ENCODE data around the gene P2RX1.
"Not testable (repeated sequence)": the region's sequence is repeated elsewhere in the genome, so short reads cannot be mapped to it uniquely, and the experiment has no call there.

The P2RX1 gene

DNA sequence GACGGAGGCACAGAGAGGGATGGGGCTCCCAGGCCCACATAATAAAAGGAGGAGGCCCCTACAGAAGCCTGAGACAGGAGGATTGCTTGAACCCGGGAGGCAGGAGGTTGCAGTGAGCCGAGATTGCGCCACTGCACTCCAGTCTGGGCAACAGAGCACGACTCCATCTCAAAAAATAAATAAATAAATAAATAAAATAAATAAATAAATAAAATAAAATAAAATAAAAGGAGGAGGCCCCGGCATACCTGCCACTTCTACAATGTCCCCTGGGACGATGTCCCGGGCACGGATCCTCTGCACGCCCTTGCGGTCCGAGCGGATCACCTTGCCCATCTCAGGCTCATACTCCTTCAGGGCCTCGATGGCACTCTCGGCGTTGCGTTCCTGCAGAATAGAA is 34.7 kb upstream of the P2RX1 start:
- DNase-seq: no peak

DNA sequence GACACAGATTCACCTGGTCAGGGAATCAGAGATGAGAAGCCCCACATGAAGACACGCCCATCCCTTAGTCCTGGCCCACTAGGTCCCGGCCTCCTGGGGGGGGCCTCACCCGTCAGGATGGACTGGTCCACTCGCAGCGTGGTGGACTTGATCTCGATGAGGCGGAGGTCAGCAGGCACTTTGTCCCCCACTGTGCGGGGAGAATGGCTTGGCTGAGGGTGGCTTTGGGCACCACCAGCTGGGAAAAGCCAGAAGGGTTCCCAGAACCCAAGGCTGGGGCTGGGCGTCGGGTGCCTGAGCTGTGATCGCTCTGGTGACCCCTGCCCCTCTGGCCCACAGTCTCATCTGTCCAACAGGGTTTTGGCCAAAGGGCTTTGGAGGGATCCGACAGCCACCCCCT is 34.3 kb upstream of the P2RX1 start:
- DNase-seq: no peak

DNA sequence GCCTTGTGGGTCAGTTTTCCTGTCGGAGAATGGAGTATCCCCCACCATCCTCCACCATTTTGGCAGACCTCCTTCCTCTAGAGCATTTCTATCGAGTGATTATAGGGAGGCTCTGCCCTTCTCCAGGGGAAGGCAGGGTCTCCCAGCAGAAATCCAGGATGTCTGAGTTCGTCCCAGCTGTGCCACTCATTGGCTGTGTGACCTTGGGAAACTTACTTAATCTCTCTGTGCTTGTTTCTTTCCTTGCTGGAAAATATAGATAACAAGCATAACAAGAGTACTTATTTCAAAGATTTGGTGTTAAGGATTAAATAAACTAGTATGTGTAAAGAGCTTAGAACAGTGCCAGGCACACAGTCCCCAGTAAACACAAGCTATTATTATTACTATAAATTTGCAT is 33.2 kb upstream of the P2RX1 start:
- DNase-seq: no peak

DNA sequence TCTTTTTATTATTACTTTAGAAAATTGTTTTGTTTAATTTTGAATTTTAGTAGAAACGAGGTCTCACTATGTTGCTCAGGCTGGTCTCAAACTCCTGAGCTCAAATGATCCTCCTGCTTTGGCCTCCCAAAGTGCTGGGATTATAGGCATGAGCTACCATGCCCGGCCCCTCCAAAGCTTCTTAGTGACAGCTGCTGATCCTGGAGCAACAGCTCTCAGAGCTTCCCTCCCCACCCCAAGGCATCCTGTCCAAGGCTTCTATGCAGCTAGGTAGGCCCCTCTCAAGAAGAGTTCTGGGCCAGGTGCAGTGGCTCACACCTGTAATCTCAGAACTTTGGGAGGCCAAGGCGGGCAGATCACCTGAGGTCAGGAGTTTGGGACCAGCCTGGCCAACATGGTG is 32.3 kb upstream of the P2RX1 start:
- not testable (repeated sequence) for DNase-seq

DNA sequence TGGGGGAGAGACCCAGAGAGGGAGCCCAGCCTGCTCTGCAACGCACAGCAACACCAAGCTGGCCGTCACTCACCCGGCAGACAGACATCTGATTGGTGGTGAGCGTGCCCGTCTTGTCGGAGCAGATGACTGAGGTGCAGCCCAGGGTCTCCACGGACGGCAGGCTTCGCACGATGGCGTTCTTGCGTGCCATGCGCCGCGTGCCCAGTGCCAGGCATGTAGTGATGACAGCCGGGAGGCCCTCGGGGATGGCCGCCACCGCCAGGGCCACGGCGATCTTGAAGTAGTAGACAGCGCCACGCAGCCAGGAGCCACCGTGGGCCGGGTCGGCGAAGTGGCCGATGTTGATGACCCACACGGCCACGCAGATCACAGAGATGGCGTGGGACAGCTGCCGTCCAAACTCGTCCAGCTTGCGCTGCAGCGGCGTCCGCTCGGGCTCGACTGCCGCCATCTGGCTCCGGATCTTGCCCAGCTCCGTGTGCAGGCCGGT is 31.1 kb upstream of the P2RX1 start:
- DNase-seq: no peak

DNA sequence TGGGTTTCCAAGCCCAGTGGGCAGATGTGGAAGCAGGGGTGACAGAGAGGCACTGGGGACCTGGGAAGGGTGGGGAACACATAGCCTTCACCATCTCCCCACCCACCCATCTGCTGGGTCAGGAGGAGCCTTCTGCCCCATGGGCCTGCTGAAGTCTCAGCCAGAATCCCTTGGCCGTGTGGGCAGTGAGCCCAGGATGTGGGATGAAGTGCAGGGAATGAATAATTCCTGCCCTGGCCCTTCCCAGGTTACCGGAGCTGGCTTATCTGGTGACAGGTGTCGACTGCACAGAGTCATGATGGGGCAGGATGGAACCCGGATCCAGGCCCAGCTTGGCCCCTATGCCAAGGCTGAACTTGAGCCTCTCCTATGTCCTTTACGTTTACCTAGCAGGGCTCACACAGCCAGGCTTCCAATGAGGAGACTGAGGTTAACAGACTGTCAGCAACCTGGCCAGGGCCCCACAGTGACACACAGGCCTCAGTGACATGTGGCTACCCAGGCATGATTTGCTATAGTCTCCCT is 30.5 kb upstream of the P2RX1 start:
- no peak for DNase-seq

DNA sequence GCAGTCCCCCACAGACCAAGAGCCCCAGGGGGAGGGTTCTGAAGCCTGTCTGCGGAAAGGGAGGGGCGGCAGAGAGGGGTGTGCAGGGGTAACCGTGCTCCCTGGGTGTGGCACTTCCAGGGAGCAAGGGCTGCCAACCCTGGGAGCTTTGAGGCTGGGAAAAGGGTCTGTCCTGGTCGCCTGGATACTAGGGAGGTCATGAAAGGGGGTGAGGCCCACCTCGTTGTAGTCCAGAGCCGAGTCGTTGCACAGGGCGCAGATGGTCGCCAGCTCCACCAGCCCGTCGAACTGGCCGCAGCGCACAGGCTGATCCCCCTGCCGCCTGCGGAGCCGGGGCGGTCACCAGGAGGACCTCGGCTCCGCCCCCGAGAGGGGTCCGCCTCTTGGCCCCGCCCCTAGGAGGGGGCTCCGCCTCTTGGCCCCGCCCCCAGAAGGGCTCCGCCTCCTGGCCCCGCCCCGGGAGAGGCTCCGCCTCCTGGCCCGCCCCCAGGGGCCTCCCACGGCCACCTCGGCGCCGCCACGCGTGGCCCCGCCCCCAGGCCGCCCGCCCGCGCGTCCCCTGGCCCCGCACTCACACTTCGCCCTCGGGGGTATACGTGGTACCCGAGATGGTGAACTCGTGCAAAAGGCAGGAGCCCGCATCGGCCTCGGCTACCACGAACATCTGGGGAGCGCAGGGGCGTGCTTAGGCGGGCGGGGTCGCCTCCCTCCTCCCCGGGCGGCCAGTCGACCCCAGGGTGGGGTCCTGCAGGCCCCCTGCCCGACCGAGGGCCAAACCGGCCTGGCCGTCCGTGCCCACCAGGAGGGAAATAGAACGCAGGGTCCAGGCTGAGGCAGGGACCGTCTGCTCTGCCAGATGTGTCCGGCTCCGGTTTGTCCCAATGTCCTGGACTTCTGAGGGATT is 28.5 kb upstream of the P2RX1 start:
- DNase-seq: peak; percentile 29 to 32

DNA sequence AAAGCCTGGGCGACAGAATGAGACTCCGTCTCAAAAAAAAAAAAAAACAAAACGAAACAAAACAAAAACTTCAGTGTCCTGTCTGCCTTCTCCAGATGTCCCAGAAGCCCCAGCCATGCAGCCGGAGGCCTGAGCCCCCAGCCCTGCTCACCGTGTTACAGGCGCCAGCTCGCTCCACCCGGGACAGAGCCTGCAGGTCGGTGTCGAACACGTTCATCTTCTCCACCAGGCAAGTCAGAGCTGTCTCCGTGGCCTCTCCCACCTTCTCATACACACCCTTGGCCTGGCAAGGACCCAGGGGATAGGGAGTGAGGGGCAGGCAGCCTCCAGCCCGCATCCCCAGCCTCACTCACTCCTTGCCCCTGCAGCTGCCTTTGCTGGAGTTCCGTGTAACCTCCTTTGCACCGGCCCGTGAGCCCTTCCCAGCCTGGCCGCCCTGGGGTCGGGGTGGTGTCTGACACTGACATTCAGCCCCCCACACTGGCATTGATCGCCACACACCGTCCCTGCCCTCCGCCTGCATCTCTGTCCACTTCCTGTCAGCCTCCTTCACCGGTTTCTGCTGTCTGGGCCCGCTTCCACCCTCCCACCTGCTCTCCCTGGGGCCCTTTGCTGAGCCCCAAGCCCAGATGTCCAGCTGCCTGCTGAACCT is 27.1 kb upstream of the P2RX1 start:
- DNase-seq: no peak

DNA sequence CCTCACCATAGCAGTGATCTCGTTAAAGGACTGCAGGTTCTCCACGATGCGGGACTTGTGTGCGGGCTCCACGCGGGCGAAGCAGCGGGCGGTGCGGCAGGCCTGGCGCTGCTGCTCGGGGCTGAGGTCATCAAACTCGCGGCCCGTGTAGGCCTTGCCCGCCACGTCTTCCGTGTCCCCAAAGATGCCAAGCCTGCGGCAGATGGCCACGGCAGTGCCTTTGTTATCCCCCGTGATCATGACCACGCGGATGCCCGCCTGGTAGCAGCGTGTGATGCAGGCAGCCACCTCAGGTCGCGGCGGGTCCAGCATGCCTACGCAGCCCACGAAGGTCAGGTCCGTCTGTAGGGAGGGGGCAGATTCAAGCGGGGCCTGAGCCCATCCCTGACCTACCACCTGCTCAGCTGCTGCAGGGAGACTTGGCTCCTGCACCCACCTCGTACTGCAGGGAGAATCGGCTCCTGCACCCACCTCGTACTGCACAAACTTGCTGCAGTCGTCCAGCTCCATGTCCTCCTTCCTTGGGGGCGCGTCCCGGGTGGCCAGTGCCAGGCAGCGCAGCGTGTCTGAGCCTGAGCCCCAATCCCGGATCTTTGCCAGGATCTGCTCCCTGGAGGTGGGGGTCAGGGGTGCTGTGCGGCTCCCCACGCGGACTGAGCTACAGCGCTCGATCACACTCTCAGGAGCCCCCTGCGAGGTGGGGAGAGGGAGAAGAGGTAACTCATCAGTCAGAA is 24.9 kb upstream of the P2RX1 start:
- DNase-seq: no peak

DNA sequence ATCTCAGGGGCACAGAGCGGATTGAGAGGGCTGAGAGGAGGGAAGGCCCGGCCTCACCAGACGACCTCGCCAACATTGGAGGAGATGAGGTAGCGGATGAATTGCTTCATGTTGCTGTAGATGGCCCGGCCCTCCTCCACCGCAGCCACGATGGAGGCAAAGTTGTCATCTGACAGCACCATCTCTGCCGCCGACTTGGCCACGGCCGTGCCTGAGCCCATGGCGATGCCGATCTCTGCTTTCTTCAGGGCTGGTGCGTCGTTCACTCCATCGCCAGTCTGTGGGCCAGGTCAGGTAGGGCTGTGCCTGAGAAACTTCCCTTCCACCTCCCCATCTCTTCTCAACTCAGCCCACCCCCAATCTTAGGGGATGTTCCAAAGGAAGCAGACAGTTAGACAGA is 21.1 kb upstream of the P2RX1 start:
- DNase-seq: no peak

DNA sequence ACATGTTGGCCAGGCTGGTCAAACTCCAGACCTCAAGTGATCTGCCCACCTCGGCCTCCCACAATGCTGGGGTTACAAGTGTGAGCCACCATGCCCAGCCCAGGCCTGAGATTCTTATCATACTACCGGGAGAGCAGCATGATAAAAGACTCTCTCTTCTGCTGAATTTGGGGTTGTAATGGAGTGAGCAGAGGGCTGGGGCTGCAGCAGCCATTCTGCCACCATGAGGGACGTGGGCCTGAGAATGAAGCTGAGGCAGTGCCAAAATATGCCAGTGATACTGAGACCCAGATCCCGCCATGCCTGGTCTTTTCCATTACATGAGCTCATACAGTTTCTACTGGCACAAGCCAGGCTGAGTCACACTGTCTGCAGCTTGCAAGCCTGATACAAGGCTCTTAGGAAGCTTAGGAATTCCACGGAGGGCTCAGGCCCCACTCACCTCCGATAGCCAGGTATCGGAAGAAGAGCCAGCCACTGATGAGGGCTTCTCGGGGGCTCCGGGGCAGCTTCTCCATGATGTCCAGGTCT is 19.6 kb upstream of the P2RX1 start:
- DNase-seq: no peak

DNA sequence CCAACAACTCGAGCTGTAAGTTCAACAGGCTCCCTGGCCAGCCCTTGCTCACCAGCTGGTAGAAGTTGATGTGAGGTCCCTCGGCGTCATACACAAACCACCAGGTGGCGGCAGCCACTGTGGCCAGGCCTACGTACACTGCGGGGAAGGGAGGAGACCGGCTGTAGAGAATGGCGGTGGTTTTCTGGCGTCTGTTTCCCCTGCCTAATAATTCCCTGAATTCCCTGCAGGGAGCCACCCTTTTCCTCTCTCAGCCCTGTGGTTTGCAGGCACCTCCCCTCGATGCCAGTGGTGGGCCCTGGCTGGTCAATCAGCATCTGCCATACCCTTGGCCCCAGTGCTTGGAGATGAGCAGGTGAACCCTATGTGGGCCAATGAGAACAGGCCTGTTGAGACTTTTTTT is 18.9 kb upstream of the P2RX1 start:
- peak in 1 of 2 experiments; percentile 34 for DNase-seq

DNA sequence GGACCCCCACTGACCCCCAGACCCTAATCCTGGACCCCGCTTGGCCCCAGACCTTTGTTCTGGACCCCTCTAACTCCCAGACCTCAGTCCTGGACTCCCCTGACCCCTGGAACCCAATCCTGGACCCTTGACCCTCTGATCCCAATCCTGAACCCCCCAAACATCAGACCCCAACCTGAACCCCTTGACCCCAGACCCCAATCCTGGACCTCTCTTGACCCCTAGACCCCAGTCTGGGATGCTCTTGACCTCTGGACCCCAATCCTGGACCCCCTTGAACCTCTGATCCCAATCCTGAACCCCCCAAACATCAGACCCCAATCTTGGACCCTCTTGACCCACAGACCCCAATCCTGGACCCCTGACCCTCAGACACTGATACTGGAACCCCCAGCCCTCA is 13.5 kb upstream of the P2RX1 start:
- no peak for DNase-seq

DNA sequence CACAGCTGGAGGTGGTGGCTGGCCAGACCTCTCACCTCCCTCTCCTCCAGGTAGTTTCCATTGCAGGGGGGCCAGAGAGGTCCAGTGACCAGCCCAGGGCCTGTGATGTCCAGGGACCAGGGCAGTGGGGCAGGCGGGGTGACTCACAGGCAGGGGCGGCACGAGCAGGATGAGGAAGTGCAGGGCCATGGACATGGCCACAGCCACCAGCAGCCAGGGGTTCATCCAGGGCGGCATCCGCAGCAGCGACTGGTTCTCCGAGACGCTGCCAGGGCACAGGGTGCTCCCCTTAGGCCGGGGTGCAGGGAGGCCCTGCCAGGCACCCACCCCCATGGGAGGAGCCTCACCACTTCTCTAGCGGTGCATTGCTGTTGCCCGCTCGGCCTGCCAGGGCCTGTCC is 12.9 kb upstream of the P2RX1 start:
- no peak for DNase-seq

DNA sequence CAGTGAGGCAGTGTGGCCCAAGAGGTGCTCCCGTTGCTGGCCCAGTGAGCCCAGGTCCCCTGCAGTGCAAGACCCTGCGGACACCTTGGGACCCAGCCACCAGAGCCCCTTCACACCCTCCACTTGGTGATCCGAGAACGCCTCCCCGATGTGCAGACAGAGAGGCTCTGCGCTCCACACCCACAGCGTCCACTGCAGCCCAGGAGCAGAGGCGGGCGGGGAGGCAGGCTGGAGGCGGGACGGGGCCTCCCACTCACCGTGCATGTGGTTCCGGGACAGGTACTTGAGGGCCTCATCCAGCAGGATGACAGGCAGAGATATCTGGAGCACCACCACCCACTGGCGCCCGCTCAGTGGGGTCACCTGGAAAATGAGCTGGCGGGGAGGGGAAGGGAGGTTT is 12.1 kb upstream of the P2RX1 start:
- DNase-seq: no peak

DNA sequence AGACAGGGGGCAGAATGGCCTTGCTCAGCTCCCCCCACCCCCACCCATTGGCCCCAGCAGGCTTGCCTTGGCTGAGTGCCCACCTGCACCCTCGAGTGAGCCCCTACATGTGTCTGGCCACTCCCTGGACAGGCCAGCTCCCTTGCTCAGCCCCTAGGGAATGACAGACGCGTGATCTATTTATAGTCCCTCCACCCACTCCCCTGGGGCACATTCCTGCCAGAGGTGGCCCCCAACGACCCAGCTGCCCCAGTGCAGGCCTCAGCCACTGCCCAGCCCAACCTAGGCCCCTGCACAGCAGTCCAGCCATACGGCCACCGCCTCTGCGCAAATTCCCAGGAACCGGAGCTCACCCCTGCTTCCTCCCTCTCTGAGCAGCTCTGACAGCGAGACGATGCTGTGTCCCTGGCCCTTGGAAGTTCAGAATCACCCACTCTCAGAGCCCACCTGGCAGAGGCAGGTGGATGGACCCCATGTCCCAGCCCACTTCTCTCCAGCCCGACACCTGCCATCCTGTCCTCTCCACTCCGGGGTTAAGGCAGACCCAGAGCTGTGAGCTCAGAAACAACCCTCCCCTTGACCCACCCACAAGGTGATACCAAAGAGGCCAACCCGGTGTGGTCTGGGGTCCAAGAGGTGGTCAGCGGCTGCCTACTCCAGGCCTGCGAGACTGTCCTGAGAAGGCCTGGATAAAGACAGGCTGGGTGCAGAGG is 11.5 kb upstream of the P2RX1 start:
- DNase-seq: no peak

DNA sequence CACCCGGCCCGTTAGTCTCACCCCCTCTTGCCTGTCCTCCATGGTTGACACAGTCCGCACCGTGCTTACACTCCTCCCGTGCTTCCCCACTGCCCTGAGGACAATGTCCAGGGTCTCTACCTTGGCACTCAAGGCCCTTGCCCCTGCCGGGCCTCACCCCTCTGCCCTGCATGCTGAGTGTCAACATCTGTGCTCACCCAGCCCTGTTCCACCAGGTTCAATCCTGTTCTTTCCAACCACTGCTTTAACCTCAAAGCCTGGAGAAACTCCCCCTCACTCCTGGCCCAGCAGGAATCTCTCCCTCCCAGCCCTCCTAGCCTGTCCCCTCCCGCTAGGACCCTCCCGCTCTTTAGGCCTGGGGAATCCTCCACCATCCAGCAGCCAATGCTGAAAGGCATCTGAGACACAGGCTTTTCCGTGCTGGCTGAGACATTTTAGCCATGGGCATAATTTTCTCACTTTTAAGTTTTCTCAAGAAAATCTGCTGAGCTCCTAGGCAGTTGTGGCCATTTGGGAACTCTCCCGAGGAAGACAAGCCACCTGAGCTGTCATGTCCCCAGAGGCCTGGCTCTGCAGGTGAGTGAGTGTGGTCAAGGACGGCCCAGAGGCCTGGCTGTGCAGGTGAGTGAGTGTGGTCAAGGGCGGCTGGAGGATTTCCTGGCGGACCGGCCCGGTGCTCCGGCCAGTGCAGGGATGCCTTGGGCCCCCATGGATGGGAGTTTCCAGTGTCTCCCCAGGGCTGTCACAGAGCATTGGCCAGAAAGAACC is 10.8 kb upstream of the P2RX1 start:
- DNase-seq: no peak

DNA sequence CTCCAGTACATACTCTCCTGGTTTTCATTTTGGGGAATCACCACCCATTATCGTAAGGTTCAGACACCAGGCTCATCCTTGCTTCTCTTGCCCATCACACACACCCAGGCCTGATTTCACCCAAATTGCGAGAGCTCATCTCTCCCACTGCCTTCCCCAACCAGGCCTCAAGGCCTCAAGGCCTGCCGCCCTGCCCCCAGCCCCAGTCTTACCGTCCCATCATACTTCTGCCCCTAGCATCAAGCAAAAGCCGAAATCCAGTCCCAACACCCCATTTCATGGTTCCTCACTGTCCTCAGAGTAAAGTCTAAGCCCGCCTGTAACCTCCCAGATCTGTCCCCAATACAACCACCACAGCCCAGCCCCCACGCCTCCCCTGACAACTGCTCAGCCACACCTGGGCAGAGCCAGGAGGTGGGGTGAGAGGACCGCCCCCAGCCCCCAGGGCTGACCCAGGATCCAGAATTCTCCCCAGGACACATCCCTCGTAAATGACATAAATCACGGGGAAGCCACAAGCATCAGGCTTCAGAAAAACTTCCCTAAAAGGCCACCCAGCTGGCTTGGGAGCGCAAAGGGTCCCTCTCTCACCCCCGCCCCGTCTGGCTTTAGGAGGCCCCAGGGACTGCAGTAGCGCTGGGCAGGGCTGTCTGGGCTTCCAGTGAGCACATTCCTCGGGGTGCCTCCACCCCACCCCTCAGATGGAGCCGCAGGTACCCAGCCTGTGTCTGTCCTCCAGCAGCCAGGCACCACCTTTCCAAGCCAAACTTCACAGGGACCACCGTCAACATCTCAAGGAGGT is 9.6 kb upstream of the P2RX1 start:
- no peak for DNase-seq

DNA sequence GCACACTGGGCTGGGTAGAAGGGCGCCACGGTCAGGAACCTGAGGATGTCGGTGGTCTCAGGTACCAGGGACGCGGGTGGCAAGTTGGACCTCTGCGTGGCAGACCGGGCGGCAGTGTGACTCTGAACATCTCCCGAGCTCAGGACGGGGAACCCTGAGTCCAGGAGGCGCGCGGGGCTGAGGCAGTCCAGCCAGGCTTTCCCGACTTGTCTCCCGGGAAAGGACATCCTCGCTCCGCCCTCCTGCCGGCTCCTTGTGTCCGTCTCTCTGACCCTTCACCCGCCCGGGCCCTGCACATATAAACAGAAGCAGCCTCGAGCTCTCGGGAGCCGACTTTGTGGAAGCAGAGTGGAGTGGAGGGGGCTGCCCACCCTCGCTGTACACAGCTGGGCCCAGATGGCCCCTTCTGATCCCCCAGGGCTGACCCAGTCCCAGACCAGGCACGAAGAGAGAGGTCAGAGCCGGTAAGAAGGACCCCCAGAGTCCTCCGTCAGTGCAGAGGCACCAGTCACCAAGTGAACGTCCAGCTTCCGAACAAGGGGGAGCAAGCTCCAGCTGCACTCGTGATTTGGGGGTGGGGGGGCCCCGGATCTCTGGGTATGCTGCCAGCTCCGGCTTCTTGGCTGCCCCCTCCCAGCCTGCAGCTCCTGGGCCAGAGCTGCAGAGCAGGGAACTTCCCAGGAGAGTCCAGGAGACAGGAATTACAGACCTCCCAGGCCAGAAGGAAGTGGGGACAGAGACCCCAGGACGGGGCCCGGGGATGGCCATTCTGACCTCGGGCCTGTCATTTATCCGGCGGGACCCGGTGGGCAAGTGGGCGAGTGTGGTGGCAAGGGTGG is 8.5 kb upstream of the P2RX1 start:
- DNase-seq: no peak
